SK-N-MC (cell line): ENCODE measurements around the gene TPX2.

Source experiments
- EZH2 ChIP-seq: fragments of 200-600 bp; sonication (generic); IDR thresholded peaks from one replicate; pipeline ENCODE4 v1.6.1; 2017; ENCODE audit warnings: antibody characterized with exemption
- FOXP2 ChIP-seq: optimal IDR thresholded peaks from 2 replicates; pipeline ENCODE3; 2011; ENCODE audit warnings: mild to moderate bottlenecking, moderate library complexity; ENCODE audit not compliant: insufficient read depth; ENCODE audit errors: extremely low read length, control extremely low read depth
- POLR2AphosphoS5 ChIP-seq: IDR thresholded peaks from 2 replicates; pipeline ENCODE4 v1.6.1; 2012; ENCODE audit warnings: mild to moderate bottlenecking, low read depth, low read length, borderline replicate concordance

DNA sequence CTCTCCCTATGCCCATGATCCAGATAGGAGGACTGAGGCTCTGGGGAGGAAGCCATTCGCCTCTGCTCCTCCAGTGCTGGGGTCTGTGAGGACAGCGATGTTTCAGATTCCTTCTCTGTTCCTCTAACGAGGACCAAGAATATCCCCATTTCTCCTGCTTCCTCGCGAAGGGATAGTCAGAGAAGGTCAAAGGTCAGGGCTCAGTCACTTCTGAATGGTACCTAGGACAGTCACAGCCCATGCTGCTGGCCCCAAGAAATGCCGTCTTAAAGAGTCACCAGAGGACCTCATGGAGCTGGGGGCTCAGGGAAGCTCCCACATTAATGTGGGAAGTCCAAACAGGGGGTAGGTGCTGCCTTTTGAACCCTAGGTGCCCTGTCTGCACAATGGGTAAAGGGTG, 104.2 kb downstream of the TPX2 start:
- TF ChIP-seq POLR2AphosphoS5: no peak
- no peak for TF ChIP-seq EZH2
- no peak for TF ChIP-seq FOXP2
